Common myeloid progenitor, CD34-positive (primary cell): ENCODE measurements around the gene C5orf15.

ENCODE experiments used
- CTCF ChIA-PET: fragments of 350-600 bp; sonication (Branson Sonifier 250); formaldehyde crosslinking; loops from one replicate; lab custom pipeline; 2021; ENCODE audit warnings: antibody characterized with exemption; lab: Charles Lee
- POLR2A ChIA-PET: fragments of 350-600 bp; sonication (Branson Sonifier 250); formaldehyde crosslinking; loops from one replicate; lab custom pipeline; 2021; ENCODE audit warnings: antibody characterized with exemption; lab: Charles Lee
- DNase-seq, 3 donors: peaks; one replicate each; pipeline versions ENCODE4 v3.0.0 to v3.0.0-alpha.2; 2013
- H3K27ac ChIP-seq, 2 experiments: 1 replicate in 1 of 2; 2 replicates in 1 of 2; pipeline ENCODE4 v1.7.0; 2013; ENCODE audit warnings: inconsistent platforms in 2 of 2, low read length in 2 of 2, mild to moderate bottlenecking in 2 of 2, low read depth in 1 of 2, moderate library complexity in 1 of 2; ENCODE audit not compliant: severe bottlenecking in 2 of 2, insufficient read depth in 1 of 2, poor library complexity in 1 of 2
- H3K27me3 ChIP-seq, 5 experiments: replicated peaks in 2 of 5; 1 replicate in 3 of 5; 2 replicates in 2 of 5; pipeline versions ENCODE4 v1.6.1 to v1.7.0; 2013; ENCODE audit warnings: low read length in 4 of 5, mild to moderate bottlenecking in 2 of 5, moderate library complexity in 2 of 5, inconsistent platforms in 1 of 5; ENCODE audit not compliant: insufficient read depth in 5 of 5, control insufficient read depth in 4 of 5
- H3K36me3 ChIP-seq, 4 experiments: 1 replicate in 2 of 4; 2 replicates in 2 of 4; pipeline versions ENCODE4 v1.6.1 to v1.7.0; 2013; ENCODE audit warnings: low read length in 3 of 4, control low read depth in 1 of 4, mild to moderate bottlenecking in 1 of 4; ENCODE audit not compliant: control insufficient read depth in 4 of 4, insufficient read depth in 4 of 4
- H3K4me1 ChIP-seq, 4 experiments: 1 replicate in 3 of 4; 2 replicates in 1 of 4; pipeline versions ENCODE4 v1.6.1 to v1.7.1; 2013; ENCODE audit warnings: low read length in 3 of 4, mild to moderate bottlenecking in 3 of 4, control low read depth in 1 of 4, inconsistent platforms in 1 of 4, moderate library complexity in 1 of 4; ENCODE audit not compliant: control insufficient read depth in 4 of 4, insufficient read depth in 4 of 4; ENCODE audit errors: control extremely low read depth in 1 of 4
- H3K4me3 ChIP-seq, 7 experiments: 1 replicate in 4 of 7; 2 replicates in 3 of 7; pipeline versions ENCODE4 v1.5.1 to v1.7.0; 2013; ENCODE audit warnings: mild to moderate bottlenecking in 7 of 7, low read length in 6 of 7, moderate library complexity in 6 of 7, inconsistent platforms in 2 of 7, low read depth in 2 of 7, control low read depth in 1 of 7; ENCODE audit not compliant: insufficient read depth in 4 of 7, control insufficient read depth in 1 of 7; ENCODE audit errors: extremely low read depth in 1 of 7
- H3K9me3 ChIP-seq, 5 experiments: 1 replicate in 4 of 5; 2 replicates in 1 of 5; pipeline versions ENCODE4 v1.6.1 to v1.7.1; 2013; ENCODE audit warnings: low read length in 4 of 5, mild to moderate bottlenecking in 2 of 5, inconsistent platforms in 1 of 5, low read depth in 1 of 5, moderate library complexity in 1 of 5; ENCODE audit not compliant: control insufficient read depth in 4 of 5, insufficient read depth in 2 of 5; ENCODE audit errors: control extremely low read depth in 1 of 5
- WGBS: methylation state at CpG from one replicate; pipeline ENCODE4 v1.1.5; 2013; ENCODE audit not compliant: insufficient coverage; 5-methylcytosine and 5-hydroxymethylcytosine counted together

The C5orf15 gene

DNA sequence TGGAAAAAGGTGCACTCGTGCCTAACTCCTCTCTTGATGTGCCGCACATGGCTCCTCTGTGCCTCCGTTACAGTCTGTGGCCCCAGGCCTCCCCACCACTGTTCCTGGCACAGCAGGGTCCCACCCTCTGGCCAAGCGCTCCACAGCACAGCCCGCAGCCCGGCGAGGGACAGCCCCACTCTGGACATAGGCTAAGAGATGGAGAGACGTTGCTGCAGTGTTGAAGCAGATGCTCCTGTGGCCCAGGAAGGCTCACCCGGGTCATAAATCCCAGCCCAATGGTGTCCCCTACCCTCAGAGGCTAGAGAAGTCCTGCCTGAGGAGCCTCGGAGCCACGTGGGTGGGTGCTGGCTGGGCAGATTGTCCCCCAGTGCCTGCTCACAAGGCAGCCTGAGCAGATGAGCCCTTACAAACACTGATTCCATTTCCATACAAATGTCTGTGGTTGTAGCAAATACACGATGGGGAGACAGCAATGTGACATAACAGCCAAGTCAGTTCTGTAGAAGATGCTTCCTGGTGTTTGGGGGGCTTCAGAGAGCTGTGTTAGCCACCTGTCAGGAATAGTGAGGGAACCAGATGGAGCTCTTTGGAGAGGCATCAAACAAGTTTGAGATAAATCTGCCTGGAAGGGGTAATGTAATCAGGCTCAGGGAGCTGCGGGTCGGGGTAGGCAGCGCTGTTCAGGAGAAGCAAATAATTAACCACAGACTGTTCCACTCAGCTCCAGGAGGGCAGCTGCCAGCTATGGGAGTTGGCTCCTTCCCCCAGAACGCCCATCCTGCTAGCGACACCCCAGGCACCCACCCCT, 41.7 kb downstream of the C5orf15 start:
- Histone ChIP-seq H3K9me3 (no peaks in the 10 kb centered on the region), H3K36me3 (no peaks in the 10 kb centered on the region), H3K4me3 (no peak overlapping the region), H3K27ac (no peak overlapping the region), H3K4me1 (peaks cover 16 to 30% (median 23%) of the 10 kb centered on the region in 4 experiments), H3K27me3 (no peaks in the 10 kb centered on the region)
- no peak for DNase-seq
- 90% methylated on average over 15 of the region's 17 CpGs for WGBS
- CTCF ChIA-PET: interaction anchor here (1.0 to 1.5 kb wide), 2 partner anchors 10 kb away, joined by 3 to 4 read pairs; no protein-coding TSS in a partner anchor
- POLR2A ChIA-PET: no interaction called here

DNA sequence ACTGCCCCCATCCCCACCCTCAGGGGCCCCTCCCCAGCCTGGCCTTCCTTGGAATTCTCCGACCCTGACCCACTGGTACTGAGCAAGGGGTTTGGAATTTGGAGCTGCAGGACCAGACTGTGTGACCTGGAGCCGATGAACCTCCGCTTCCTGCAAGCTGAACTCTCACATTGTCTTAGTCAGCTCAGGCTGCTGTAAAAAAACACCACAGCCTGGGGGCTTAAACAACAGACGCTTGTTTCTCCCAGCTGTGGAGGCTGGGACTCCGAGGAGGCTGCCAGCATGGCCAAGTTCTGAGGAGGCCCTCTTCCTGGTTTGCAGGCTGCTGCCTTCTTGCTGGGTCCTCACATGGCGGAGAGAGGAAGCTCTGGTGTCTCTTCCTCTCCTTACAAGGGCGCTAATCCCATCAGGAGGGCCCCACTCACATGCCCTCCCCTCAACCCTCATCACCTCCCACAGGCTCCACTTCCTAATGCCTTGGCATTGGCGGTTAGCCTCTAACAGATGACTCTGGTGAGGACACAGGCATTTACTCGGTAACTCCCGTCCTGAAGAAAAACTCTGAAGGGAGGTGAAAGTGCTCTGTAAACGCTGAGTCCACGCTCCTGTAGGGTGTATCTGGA, 42.4 kb downstream of the C5orf15 start:
- H3K27me3 ChIP-seq: no peaks in the 10 kb centered on the region
- H3K4me1 ChIP-seq: peaks cover 10 to 23% (median 17%) of the 10 kb centered on the region in 4 experiments
- CTCF ChIA-PET: interaction anchor here (1.0 to 1.6 kb wide), 3 partner anchors 9 to 11 kb away, joined by 3 to 4 read pairs (median 4); no protein-coding TSS in a partner anchor
- H3K4me3 ChIP-seq: no peak overlapping the region
- DNase-seq: no peak
- H3K36me3 ChIP-seq: no peaks in the 10 kb centered on the region
- POLR2A ChIA-PET: no interaction called here
- 96% methylated on average over 11 of the region's 12 CpGs for WGBS
- no peaks in the 10 kb centered on the region for H3K9me3 ChIP-seq
- H3K27ac ChIP-seq: no peak overlapping the region

DNA sequence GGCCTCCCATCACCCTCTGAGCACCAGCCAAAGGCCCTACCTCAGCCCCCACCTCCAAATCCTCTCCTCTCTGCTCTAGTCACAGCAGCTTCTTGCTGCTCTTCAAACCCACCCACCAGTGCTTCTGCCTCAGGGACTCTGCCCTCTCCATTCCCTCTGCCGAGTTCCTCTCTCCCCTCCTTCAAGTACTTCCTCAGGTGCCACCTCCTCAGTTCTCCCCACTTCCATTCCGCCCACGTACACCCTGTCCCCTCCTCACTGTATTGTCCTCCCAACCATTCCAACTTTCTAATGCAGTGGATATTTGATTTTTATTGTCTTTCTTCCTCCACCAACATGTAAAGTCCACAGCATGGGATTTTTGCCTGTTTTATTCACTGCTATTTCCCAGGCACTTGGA, 43.2 kb downstream of the C5orf15 start:
- H3K4me1 ChIP-seq: peaks cover 6 to 16% (median 10%) of the 10 kb centered on the region in 4 experiments
- no peak for DNase-seq
- ChIA-PET POLR2A (no interaction called here), CTCF (interaction anchor here (1.0 to 1.6 kb wide), 3 partner anchors 8 to 20 kb away, joined by 4 read pairs; no protein-coding TSS in a partner anchor)
- no peaks in the 10 kb centered on the region for H3K27me3 ChIP-seq
- no peaks in the 10 kb centered on the region for H3K9me3 ChIP-seq
- no peak overlapping the region for H3K27ac ChIP-seq
- H3K4me3 ChIP-seq: no peak overlapping the region
- H3K36me3 ChIP-seq: no peaks in the 10 kb centered on the region
- WGBS: 50% methylated on average over 1 of the region's 3 CpGs

DNA sequence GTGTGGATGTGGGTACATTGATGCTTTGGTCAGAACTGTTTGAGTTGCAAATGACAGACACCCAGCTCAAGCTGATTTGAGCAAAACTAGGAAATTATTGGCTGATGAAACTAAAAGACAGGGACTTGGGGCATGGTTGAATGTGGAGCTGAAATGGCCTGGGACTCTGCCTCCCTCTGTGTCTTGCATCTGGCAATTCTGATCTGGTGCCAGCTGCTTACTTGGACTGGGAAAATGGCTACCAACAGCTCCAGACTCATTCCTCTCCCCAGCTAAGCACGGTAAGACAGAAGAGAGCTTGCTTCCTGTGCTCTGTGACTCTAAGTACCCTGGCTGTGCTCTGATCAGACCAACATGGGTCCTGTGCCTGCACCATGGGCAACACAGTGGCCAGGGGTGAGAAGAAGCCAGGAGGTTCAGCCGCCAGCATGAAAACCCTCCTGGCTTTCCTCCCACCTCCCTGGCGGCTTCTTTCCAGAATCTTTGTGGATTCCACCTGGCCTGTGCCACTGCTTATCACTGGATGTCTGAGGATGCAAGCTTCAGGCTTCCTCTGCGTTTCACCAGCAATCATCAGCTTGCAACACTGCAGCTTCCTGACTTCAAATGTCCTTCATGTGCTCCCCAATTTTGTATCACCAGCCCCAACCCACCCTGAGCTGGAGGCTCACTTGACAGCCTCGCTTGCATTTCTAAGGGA, 44.1 kb downstream of the C5orf15 start:
- H3K36me3 ChIP-seq: no peaks in the 10 kb centered on the region
- H3K4me1 ChIP-seq: peaks cover 0 to 8% (median 3%) of the 10 kb centered on the region in 4 experiments
- POLR2A ChIA-PET: no interaction called here
- no peak overlapping the region for H3K4me3 ChIP-seq
- CTCF ChIA-PET: interaction anchor here (0.6 to 1.6 kb wide), 4 partner anchors 8 to 1553 kb away, joined by 3 to 4 read pairs (median 4); no protein-coding TSS in a partner anchor
- H3K9me3 ChIP-seq: no peaks in the 10 kb centered on the region
- 73% methylated on average over 5 of the region's 5 CpGs for WGBS
- no peaks in the 10 kb centered on the region for H3K27me3 ChIP-seq
- no peak overlapping the region for H3K27ac ChIP-seq
- no peak for DNase-seq

DNA sequence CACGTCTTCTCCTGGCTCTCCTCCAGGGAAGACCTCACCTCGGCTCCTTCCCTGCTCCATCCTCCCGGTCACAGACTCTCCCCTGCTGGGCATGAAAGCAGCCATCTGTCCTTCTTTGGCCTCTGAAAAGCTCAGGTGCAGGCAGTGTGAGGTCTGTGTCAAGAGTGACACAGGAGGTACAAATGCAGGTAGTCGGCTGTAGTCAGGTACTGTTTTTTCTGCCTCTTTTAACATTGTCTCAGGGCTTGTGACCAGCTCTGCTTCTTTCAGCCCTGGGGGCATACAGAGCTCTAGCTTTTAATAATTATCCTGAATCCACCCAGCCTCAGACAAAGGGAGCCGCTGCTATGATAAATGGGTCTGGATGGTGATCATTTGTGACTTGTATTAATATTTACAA, 46.4 kb downstream of the C5orf15 start:
- H3K36me3 ChIP-seq: no peaks in the 10 kb centered on the region
- no peaks in the 10 kb centered on the region for H3K4me1 ChIP-seq
- ChIA-PET POLR2A (no interaction called here), CTCF (interaction anchor here (1.2 to 1.4 kb wide), 2 partner anchors 21 to 41 kb away, joined by 3 read pairs; no protein-coding TSS in a partner anchor)
- 100% methylated on average over 3 of the region's 5 CpGs for WGBS
- no peaks in the 10 kb centered on the region for H3K9me3 ChIP-seq
- no peak overlapping the region for H3K27ac ChIP-seq
- no peak overlapping the region for H3K4me3 ChIP-seq
- no peaks in the 10 kb centered on the region for H3K27me3 ChIP-seq
- no peak for DNase-seq

DNA sequence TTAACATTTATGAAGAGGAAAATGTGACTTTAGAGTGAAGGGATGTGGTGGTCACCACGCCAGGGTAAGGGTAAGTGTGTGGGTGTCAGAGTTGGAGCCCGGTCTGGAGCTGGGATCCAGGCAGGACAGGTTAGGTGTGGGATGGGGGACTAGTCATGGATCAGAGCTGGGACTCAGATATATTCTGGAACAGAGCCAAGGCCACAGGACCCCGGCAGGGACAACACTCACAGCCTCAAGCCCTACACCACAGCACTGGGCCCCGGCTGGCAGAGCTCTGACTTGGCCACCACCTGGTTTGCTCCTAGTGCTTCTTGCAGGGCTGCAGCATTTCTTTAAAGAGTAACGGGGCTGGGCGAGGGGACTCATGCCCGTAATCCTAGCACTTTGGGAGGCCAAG, 47.4 kb downstream of the C5orf15 start:
- POLR2A ChIA-PET: no interaction called here
- CTCF ChIA-PET: interaction anchor here (0.8 to 1.4 kb wide), 3 partner anchors 9 to 42 kb away, joined by 3 read pairs; no protein-coding TSS in a partner anchor
- H3K9me3 ChIP-seq: no peaks in the 10 kb centered on the region

More for the DNA sequence above, 47.4 kb downstream of the C5orf15 start:
- Histone ChIP-seq H3K27me3 (no peaks in the 10 kb centered on the region), H3K36me3 (no peaks in the 10 kb centered on the region), H3K27ac (no peak overlapping the region), H3K4me3 (no peak overlapping the region), H3K4me1 (no peaks in the 10 kb centered on the region)
- WGBS: 85% methylated on average over 4 of the region's 7 CpGs
- no peak for DNase-seq
